Measurements from ENCODE around the gene RANBP2. TPM values are rescaled to one million over a fixed set of nuclear protein-coding genes. Genes with fewer than 3 reads are reported as not detected.

RANBP2 gene
- total and polyA plus RNA-seq, 10 of the 15 experiments (the other 5 are each of a cell fraction or from before 2014, with no cell fraction given), result 9.0 to 81.7 (median 28.3) TPM

DNA sequence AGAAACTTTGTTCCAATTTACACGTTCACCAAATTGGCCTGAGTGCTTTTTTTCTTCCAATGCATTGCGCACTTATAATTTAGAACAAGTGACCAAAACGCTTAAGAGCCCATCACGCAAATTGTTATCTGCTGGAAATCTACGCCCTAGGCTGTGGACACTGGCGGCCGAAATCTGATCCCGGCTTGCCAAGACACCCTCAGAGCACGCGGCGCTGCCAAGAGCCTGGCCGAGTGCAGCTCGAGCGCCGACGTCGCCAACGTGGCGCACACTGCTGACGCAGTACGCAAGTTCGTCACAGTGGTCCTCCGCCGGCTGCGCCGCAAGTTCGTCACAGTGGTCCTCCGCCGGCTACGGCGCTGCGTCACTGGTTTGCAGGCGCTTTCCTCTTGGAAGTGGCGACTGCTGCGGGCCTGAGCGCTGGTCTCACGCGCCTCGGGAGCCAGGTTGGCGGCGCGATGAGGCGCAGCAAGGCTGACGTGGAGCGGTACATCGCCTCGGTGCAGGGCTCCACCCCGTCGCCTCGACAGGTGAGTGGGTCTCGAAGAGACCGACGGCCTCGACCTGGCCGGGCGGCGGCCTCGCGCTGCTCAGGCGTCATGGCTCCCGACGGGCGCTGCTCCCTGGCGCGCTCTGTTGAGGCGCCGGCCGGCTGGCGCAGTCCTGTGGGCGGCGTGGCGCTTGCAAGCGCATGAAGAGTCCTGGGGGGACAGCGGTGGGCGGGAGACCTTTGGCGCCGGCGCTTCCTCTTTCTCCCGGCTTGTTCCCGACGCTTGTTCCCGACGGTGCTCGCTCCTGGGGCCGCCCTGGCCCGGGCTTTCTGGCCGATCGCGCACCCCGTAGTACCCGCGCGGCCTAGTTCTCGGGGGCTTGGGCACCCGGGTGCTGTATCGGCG, at the start of gene RANBP2 (continued):
- TF ChIP-seq, protein P1, sequence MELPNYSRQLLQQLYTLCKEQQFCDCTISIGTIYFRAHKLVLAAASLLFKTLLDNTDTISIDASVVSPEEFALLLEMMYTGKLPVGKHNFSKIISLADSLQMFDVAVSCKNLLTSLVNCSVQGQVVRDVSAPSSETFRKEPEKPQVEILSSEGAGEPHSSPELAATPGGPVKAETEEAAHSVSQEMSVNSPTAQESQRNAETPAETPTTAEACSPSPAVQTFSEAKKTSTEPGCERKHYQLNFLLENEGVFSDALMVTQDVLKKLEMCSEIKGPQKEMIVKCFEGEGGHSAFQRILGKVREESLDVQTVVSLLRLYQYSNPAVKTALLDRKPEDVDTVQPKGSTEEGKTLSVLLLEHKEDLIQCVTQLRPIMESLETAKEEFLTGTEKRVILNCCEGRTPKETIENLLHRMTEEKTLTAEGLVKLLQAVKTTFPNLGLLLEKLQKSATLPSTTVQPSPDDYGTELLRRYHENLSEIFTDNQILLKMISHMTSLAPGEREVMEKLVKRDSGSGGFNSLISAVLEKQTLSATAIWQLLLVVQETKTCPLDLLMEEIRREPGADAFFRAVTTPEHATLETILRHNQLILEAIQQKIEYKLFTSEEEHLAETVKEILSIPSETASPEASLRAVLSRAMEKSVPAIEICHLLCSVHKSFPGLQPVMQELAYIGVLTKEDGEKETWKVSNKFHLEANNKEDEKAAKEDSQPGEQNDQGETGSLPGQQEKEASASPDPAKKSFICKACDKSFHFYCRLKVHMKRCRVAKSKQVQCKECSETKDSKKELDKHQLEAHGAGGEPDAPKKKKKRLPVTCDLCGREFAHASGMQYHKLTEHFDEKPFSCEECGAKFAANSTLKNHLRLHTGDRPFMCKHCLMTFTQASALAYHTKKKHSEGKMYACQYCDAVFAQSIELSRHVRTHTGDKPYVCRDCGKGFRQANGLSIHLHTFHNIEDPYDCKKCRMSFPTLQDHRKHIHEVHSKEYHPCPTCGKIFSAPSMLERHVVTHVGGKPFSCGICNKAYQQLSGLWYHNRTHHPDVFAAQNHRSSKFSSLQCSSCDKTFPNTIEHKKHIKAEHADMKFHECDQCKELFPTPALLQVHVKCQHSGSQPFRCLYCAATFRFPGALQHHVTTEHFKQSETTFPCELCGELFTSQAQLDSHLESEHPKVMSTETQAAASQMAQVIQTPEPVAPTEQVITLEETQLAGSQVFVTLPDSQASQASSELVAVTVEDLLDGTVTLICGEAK (IDR thresholded peaks at IDR 0.05; ENCODE audit: borderline replicate concordance), result peak; percentile 64; the same call in 1 of the 2 replicates
- no peak; the same call in 1 of the 2 replicates for TF ChIP-seq STAT1 (conservative IDR thresholded peaks at IDR 0.05)
- TF ChIP-seq WRNIP1 (IDR thresholded peaks at IDR 0.05; ENCODE audit: borderline replicate concordance, low read depth, low read length), result no peak
- TF ChIP-seq MEF2B (IDR thresholded peaks at IDR 0.05; ENCODE audit: partially characterized antibody, poor library complexity, severe bottlenecking), result peak; percentile 56
- TF ChIP-seq SREBF1 (IDR thresholded peaks at IDR 0.05; ENCODE audit: low read length), result no peak
- TF ChIP-seq CREB1 (IDR thresholded peaks at IDR 0.05; ENCODE audit: low read depth), result peak; percentile 100
- TF ChIP-seq MYC (IDR thresholded peaks at IDR 0.05; ENCODE audit: insufficient read depth, insufficient read length, insufficient replicate concordance, low read length, severe bottlenecking), result peak; percentile 98
- peak; percentile 81 for TF ChIP-seq DPF2 (IDR thresholded peaks at IDR 0.05)
- TF ChIP-seq ZBED1 (IDR thresholded peaks at IDR 0.05; ENCODE audit: borderline replicate concordance), result no peak; the same call in 1 of the 2 replicates
- TF ChIP-seq YBX1 (IDR thresholded peaks at IDR 0.05), result no peak
- TF ChIP-seq SREBF2 (IDR thresholded peaks at IDR 0.05; ENCODE audit: low read length), result no peak
- TF ChIP-seq NFYA (IDR thresholded peaks at IDR 0.05; ENCODE audit: borderline replicate concordance, low read depth, low read length), result no peak
- TF ChIP-seq TAF1 (IDR thresholded peaks at IDR 0.05; ENCODE audit: borderline replicate concordance, low read depth, low read length), result peak; percentile 85; the same call in 1 of the 2 replicates
- no peak for TF ChIP-seq NFIC (IDR thresholded peaks at IDR 0.05; ENCODE audit: low read depth, low read length)
- peak in 1 of 2 experiments; percentile 100; a peak in 2 of 3 replicates for TF ChIP-seq EGR1 (IDR thresholded peaks at IDR 0.05; ENCODE audit: borderline replicate concordance in 1 of 2, low read depth in 2 of 2, low read length in 2 of 2)
- TF ChIP-seq SUPT20H (IDR thresholded peaks at IDR 0.05; ENCODE audit: borderline replicate concordance, control insufficient read depth, low read depth, low read length), result no peak
- TF ChIP-seq CHD4 (IDR thresholded peaks at IDR 0.05), result no peak
- TF ChIP-seq NFYB (IDR thresholded peaks at IDR 0.05; ENCODE audit: insufficient read depth, low read depth, low read length), result no peak
- peak; percentile 59 for TF ChIP-seq SIX5 (IDR thresholded peaks at IDR 0.05; ENCODE audit: low read depth, low read length, severe bottlenecking)
- TF ChIP-seq SUZ12 (IDR thresholded peaks at IDR 0.05; ENCODE audit: unreplicated experiment), result no peak
- TF ChIP-seq FOXK2 (IDR thresholded peaks at IDR 0.05), result peak; percentile 22; the same call in 1 of the 2 replicates
- no peak; the same call in 1 of the 2 replicates for TF ChIP-seq ZNF217 (IDR thresholded peaks at IDR 0.05)
- TF ChIP-seq, protein P2, sequence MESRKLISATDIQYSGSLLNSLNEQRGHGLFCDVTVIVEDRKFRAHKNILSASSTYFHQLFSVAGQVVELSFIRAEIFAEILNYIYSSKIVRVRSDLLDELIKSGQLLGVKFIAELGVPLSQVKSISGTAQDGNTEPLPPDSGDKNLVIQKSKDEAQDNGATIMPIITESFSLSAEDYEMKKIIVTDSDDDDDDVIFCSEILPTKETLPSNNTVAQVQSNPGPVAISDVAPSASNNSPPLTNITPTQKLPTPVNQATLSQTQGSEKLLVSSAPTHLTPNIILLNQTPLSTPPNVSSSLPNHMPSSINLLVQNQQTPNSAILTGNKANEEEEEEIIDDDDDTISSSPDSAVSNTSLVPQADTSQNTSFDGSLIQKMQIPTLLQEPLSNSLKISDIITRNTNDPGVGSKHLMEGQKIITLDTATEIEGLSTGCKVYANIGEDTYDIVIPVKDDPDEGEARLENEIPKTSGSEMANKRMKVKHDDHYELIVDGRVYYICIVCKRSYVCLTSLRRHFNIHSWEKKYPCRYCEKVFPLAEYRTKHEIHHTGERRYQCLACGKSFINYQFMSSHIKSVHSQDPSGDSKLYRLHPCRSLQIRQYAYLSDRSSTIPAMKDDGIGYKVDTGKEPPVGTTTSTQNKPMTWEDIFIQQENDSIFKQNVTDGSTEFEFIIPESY (IDR thresholded peaks at IDR 0.05), result no peak
- TF ChIP-seq MTA2 (IDR thresholded peaks at IDR 0.05; ENCODE audit: low read depth), result peak; percentile 33; the same call in 1 of the 2 replicates
- TF ChIP-seq RB1 (IDR thresholded peaks at IDR 0.05; ENCODE audit: borderline replicate concordance), result peak; percentile 74; the same call in 1 of the 2 replicates

All from GM12878 (cell line).